ENCODE data around the gene BPIFA1.

GRCh38 chr20:33237989-33238388, 2.2 kb downstream of the BPIFA1 start:
- no peak for TF ChIP-seq POLR2AphosphoS5 (IDR thresholded peaks at IDR 0.05; ENCODE audit: low read depth)
- TF ChIP-seq, protein P1, sequence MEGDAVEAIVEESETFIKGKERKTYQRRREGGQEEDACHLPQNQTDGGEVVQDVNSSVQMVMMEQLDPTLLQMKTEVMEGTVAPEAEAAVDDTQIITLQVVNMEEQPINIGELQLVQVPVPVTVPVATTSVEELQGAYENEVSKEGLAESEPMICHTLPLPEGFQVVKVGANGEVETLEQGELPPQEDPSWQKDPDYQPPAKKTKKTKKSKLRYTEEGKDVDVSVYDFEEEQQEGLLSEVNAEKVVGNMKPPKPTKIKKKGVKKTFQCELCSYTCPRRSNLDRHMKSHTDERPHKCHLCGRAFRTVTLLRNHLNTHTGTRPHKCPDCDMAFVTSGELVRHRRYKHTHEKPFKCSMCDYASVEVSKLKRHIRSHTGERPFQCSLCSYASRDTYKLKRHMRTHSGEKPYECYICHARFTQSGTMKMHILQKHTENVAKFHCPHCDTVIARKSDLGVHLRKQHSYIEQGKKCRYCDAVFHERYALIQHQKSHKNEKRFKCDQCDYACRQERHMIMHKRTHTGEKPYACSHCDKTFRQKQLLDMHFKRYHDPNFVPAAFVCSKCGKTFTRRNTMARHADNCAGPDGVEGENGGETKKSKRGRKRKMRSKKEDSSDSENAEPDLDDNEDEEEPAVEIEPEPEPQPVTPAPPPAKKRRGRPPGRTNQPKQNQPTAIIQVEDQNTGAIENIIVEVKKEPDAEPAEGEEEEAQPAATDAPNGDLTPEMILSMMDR (conservative IDR thresholded peaks at IDR 0.05; ENCODE audit: low read depth in 2 of 2) = no peak
- no peak for TF ChIP-seq REST (IDR thresholded peaks at IDR 0.05; ENCODE audit: unreplicated experiment)
- TF ChIP-seq EZH2phosphoT487 (IDR thresholded peaks at IDR 0.05; ENCODE audit: unreplicated experiment) = no peak
- TF ChIP-seq EZH2 (IDR thresholded peaks at IDR 0.05; ENCODE audit: low read depth, unreplicated experiment) = no peak
- TF ChIP-seq CREB1 (CRISPR knock-in tag; IDR thresholded peaks at IDR 0.05; ENCODE audit: low read depth) = no peak
- no peak for TF ChIP-seq STAT1 (IDR thresholded peaks at IDR 0.05; ENCODE audit: unreplicated experiment)
- TF ChIP-seq ETS1 (IDR thresholded peaks at IDR 0.05) = no peak
- no peak for TF ChIP-seq ZNF114 (CRISPR knock-in tag; IDR thresholded peaks at IDR 0.05)
- TF ChIP-seq JUNB (IDR thresholded peaks at IDR 0.05; ENCODE audit: unreplicated experiment) = no peak
- no peak for TF ChIP-seq NANOG (IDR thresholded peaks at IDR 0.05; ENCODE audit: borderline replicate concordance)

All from GM23338 (cell line).